Measurements from ENCODE around the gene P2RY12.

P2RY12 gene

DNA sequence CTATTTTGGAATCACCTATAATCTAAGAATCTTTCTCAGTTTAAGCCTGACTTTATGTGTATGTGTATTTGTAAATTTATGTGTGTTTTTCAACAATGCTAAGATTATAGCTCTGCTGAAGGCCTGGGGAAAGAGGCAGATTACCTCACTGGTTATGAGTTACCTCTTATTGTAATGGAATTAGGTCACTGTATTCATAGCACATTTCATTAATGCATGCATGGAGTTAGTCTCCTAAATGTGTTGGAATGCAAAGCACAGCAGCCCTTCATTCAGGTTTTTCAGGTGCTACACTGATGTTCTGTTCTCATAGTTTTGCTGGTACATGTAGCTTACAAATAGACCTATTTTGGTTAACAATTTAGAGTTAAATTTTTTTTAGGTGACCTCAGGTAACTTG lies 77.4 kb downstream of the P2RY12 start:
- no peak for DNase-seq (ENCODE audit: low read depth)

DNA sequence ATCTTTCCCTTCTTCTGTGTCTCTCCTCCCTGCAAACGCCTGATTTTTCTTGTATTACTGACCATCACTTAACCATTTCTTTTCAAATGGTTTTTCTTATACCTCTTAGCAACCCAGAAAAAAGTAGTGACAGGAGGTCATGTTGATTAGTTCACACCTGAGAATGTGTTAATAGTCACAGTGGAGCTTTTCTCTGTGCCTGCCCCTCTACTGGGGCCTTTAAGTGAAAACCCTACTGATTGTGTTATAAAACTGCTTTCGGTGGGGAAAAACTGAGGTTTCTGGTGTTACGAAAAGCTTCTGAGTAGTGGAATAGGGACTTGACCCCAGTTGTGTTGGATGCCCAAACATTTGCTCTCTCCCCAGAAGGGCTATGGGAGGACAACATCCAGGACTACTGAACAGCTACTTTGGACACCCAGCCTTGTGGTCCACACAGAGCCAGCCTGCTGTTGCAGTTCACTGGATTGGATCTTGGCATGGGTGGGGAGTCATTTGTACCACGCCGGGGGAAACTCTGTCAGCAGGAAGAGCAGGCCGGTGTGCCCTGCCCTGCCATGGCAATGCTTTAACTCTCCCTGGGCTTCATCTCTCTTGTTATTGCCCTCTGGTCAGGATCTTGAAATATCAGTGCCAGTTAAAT lies 78.3 kb downstream of the P2RY12 start:
- DNase-seq (ENCODE audit: low read depth): no peak

DNA sequence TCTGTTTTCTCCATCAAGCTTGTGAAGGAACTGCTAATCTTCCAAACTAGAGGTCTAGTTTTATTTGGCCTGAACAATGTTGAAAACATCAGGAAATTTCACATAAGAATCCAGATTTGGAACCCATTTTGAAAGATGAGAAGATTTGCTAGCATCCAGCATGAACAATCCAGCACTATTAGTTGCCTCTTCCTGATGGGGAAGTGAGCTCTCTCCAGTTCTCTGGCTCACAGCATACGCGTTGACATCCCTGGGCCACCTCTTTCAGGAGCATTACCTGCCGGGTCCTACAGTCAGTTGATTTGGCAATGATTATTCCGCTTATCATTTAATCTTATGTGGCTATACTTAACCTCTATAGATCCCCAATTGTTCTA lies 78.8 kb downstream of the P2RY12 start:
- no peak for DNase-seq (ENCODE audit: low read depth)

DNA sequence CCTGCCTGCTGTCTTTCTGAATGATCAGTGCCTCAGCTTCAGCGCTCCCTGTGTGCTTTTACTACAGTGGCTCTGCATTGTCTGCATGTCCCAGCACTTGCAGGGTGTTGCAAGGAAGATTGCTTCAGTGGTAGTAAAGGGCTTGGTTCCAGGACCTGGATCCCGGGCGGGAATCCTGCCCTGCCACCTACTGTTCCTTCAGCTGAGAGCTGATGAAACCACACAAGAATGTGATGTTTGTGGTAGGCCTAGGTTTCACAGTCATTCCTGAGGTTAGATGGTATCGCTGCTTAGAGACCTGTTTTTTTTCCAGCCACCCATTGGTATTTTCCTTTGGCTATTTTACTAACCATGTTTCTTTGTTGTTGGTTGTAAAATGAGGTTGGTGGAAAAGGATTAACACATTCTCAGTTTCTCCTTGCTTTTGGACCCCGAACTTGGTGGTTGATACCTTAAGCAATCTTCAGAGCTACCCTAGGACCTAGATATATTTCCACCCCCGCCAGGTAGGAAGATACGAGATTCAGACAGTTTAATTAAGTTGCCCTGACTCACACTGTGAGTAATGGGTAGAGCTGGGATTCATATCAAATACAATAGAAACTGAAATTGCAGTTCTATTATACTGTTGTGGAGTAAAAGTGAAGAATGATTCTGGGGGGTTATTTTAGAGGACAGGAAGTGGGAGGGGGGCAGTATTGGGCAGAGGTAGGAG lies 79.3 kb downstream of the P2RY12 start:
- DNase-seq (ENCODE audit: low read depth): peak; percentile 100

DNA sequence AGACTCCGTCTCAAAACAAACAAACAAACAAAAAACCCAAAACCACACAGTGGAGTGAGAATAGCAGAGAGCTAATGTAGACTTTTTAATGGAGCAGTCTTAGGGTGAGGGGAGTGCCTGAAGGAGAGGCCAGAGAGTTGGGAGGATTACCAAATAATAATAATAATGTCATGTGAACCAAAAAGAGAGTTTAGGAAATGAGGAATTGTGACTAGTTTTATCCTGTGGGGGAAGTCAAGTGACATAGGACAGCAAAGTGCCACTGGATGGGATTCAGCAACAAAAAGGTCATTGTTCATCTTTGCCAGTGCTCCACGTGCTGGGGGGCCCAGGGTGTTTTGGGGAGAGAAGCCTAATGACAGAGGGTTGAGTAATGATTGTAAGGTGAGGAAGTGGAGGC lies 80.8 kb downstream of the P2RY12 start:
- no peak for DNase-seq (ENCODE audit: low read depth)

DNA sequence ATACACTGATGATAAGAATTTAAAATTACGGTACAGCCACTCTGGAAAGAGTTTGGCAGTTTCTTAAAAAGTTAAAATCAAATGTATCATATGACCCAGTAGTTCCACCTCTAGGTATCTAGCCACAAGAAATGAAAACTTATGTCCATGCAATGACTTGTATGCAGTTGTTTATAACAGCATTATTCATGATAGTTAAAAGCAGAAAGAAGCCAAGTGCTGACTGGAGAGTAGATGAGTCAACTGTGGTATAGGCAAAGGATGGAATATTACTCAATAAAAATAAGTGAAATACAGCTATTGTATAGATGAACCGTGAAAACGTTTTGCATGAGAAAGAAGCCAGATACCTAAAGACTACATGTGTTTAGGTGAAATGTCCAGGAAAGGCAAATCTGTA lies 82.8 kb downstream of the P2RY12 start:
- peak; percentile 85 for DNase-seq (ENCODE audit: low read depth)

DNA sequence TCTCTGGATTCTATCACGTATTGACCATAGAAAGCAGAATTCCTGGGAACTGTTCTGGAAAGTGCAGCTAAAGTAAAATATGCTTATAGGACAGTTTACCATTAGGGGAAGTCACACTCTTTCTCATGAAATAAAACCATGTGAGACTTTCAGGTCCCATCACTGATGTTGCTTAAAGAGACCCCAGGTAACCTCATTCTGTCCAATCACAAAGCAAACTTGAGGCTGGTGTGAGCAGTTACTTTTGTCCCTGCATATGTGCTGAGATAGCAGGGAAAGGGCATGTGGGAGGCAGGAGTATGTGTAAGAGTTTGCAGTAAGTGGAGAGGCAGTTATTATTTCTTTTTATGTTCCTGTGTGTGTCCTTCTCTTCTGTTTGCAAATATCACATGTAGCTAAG lies 84.0 kb downstream of the P2RY12 start:
- no peak for DNase-seq (ENCODE audit: low read depth)

DNA sequence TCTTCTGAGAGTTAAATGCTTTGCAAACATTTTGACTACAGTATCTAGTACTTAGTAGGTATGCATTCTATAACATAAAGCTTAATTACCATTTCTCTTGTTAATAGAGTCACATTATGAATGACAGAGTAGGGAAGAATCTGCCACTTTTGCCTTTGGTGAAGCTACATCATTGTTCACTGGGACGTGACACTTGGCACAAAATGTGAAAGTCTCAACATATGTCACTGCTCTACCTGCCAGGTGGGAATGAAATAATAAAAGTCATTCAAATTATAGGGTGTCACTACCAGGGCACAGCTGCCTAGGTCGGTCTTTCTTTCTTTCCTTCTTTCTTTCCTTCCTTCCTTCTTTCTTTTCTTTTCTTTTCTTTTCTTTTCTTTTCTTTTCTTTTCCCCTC lies 85.5 kb downstream of the P2RY12 start:
- DNase-seq (ENCODE audit: low read depth): no peak

DNA sequence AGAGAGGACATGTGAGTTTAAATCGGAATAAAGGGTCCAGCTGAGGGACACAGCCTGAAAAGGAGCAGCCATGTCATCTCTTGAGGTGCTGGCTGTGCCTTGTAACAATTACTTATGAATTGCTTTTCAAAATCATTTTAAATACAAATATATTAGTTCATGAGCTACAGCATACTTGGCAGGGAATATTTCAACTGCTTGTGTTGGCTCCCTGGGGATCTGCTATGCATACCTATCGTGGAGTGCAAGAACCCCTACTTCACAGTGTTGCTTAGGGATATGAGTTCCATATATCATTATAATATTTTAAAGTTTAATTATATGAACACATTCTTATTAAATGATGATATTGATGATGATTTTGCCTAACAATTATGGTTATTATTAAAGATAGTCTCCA lies 87.1 kb downstream of the P2RY12 start:
- DNase-seq (ENCODE audit: low read depth): no peak

DNA sequence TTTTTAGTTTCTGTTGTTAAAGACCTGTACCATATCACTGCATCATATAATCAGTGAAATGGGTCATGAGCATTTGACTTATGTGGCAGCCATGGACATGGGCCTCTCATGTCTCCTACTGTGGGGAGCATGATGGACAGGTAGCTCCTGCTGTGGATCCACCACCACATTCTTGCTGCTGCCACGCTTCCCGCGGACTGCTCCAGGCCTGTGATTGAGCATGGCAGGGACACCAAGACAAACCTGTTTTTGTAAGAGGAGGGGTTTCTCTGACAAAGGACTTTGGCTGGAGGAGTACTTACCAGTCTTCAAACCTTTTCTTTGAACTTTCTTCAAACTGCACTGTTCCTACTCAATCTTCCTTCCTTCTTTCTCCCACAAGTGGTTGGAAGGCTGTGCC lies 88.3 kb downstream of the P2RY12 start:
- no peak for DNase-seq (ENCODE audit: low read depth)

DNA sequence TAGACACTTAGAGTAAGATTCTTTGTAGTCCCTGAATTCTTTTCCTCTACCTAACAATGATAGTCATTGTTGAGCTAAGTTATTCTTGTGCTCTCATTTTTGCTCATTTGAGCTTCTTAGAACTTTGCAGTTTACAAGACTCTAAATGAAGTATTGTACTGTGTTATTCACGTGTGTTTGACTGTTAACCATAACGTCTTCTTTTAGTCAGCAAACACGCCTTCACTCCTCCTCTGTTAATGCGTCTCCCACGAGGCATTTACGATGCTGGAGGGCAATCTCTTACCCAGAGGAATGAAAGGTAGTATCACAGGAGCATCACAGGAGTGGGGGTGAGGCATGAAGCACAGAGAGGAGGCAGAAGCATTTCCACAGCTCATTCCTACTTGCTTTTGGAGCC lies 91.4 kb downstream of the P2RY12 start:
- no peak for DNase-seq (ENCODE audit: low read depth)

DNA sequence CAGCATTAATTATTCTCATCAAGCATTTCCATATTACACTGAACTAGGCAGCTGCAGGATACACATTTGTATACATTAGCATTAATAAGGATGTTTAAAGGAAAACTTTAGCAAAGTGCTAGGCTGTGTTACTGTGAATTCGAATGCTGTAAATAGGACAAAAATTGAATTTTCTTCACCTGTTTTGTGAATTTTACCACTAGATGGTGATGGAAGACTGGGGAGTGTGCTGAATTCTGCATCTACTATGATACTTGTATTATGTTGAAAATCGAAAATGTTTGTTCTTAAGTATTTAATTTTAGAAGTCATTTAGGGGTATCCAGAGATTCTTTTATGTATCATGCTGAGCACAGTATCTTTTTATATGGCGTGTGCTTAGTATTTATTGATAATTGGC lies 93.9 kb downstream of the P2RY12 start:
- DNase-seq (ENCODE audit: low read depth): peak; percentile 48

DNA sequence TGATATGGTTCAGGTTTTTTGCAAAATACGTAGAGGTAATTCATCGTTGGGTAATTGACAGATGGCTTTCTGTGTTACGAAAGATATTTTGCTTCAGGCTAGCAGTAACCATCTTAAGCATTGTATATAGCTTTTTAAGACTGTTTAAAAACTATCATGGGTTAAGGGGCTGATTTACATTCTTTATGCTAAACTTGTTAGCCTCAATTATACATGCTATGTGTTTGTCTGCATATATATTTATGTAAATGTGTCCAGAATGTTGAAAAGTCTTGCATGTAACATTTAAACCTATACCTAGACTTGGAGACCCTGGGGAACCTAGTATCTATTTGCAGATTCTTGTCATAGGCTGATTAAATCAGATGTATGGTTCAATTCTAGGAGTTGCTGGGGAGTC lies 95.1 kb downstream of the P2RY12 start:
- DNase-seq (ENCODE audit: low read depth): no peak
